GM12875 (cell line): ENCODE measurements around the gene RUNDC1.
"Not testable (repeated sequence)": the region's sequence is repeated elsewhere in the genome, so short reads cannot be mapped to it uniquely, and the experiment has no call there.

Experiments
- H3K4me3 ChIP-seq: one replicate; pipeline ENCODE4 v1.5.1; 2011; ENCODE audit warnings: low read depth, low read length, control low read depth
- TF ChIP-seq, protein P1 (sequence below): IDR thresholded peaks from 2 replicates; pipeline ENCODE4 v1.5.1; 2011; ENCODE audit warnings: low read depth, mild to moderate bottlenecking, control low read depth, inconsistent platforms, low read length, moderate library complexity, borderline replicate concordance; ENCODE audit not compliant: insufficient read depth

RUNDC1 gene

DNA sequence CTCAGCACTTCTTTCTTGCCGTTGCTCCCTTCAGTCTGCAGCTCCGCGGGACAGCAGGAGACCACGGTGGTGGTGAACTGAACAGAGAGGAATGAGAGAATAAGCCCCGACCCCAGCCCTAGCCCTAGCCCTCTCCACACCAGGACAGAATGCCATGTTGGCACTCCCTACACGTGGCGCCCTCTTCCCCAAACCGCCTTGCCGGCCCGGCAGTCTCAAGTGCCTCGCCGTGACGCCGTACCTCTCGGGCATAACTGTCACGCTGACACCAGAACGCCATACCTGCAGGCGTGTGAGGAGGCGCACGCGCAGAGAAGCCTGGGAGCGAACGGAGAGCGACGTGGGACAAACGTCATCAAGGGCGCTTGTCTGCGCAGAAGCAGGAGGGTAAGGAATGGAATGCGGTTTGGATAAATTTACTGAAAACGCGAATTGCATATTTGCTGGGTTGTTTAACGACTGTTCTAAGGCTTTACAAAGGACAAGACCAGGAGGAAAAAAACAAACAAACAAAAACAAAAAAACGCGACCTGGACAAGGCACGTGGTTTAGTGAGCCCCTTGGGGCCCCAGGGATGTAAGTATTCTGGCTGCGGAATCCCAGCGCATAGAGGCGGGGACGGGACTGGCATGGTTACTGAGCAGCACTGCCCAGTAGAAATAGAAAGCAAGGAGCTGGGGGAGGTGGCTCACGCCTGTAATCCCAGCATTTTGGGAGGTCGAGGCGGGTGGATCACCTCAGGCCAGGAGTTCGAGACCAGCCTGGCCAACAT, 16.0 kb upstream of the RUNDC1 start, which contains the start of gene AARSD1:
TSS of gene AARSD1 (minus strand) at position 294 of the 772 bp plus-strand sequence. CDS start at position 280, 14 bp downstream.
- TF ChIP-seq, protein P1, sequence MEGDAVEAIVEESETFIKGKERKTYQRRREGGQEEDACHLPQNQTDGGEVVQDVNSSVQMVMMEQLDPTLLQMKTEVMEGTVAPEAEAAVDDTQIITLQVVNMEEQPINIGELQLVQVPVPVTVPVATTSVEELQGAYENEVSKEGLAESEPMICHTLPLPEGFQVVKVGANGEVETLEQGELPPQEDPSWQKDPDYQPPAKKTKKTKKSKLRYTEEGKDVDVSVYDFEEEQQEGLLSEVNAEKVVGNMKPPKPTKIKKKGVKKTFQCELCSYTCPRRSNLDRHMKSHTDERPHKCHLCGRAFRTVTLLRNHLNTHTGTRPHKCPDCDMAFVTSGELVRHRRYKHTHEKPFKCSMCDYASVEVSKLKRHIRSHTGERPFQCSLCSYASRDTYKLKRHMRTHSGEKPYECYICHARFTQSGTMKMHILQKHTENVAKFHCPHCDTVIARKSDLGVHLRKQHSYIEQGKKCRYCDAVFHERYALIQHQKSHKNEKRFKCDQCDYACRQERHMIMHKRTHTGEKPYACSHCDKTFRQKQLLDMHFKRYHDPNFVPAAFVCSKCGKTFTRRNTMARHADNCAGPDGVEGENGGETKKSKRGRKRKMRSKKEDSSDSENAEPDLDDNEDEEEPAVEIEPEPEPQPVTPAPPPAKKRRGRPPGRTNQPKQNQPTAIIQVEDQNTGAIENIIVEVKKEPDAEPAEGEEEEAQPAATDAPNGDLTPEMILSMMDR, result no peak
- peak within 1 kb of the TSS; percentile 97 for H3K4me3 ChIP-seq

GRCh38 chr17:42967925-42968324, 12.4 kb upstream of the RUNDC1 start:
- no peak overlapping the region for H3K4me3 ChIP-seq
- TF ChIP-seq, protein P1, result no peak

- no peak overlapping the region for H3K4me3 ChIP-seq
- TF ChIP-seq, protein P1, result no peak
These were observed 11.3 kb upstream of the RUNDC1 start for GRCh38 chr17:42969001-42969581.

DNA sequence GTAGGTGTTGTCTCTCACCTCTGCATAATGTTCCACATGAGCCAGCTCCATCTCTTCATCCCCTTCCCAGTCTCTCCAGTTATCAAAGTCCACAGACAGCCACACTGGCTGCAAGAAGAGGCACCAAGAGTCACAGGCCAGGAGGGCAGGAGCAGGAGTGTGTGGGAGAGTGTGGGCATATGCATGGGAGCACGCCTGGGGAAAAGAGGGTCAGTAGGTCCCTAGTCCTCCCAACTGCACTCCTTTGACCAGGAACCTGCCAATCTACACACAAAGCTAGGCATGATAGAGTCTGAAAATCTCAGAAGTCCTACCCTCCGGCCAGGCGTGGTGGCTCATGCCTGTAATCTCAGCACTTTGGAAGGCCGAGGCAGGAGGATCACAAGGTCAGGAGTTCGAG, 8.8 kb upstream of the RUNDC1 start:
- TF ChIP-seq, protein P1, result no peak
- no peak overlapping the region for H3K4me3 ChIP-seq

- H3K4me3 ChIP-seq, result not testable (repeated sequence)
These were observed 7.0 kb upstream of the RUNDC1 start for GRCh38 chr17:42973323-42973722.

DNA sequence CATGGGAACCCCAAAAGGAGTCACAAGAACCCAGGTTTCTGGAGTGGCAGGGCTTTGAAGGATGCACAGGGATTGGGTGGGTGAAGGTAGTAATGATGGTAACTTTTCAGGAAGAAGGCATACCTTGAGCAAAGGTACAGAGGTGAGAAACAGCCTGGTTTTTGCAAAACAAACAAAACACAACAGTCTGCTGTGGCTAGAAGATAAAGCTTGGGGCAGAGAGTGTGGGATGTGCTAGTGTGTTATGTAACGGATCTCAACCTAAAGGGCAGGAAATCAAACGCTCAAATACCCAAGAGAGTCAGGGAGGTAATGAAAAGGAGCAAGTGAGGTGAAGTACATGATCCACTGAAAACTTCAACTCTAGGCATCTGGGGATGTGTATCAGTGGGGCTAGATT, 5.1 kb upstream of the RUNDC1 start:
- TF ChIP-seq, protein P1, result no peak
- no peak overlapping the region for H3K4me3 ChIP-seq

GRCh38 chr17:42975701-42976100, 4.7 kb upstream of the RUNDC1 start:
- not testable (repeated sequence) for H3K4me3 ChIP-seq

DNA sequence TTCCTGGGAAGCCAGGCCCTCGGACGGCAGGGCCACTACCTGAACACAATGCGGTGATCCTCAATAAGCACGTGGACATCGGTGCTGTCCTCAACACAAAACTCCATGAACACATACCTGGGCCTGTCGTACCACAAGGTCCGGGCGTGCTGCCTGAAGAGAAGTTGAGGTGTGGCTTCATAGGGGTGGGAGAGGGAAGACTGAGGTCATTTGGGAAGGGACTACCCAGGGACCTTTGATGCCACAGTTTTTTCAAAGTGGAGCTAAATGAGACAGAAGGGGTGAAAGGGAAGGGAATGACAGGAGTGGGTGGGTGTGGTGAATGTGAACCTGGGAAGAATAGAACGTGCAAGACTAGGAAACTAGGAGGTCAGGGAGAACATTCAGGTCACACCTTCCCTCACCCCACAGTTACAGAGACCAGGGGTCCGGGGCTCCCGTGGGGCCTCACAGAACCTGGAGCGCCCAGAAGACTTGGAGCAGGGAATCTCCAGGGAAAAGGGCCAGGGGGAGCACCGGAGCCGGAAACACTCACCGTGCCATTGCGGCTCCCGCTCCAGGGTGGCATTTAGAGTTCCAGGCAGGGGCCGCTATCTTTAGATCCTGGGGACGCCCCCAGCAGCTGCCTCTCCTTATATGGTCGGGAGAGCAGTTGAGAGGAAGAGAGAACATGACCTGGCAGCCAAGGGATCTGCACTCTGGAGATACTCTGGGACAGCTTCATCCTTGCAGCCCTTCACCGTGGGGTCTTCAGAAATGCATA, 673 bp upstream of the RUNDC1 start, which contains the start of gene PTGES3L:
TSS of gene PTGES3L (minus strand) at position 570 of the 763 bp plus-strand sequence. CDS start at position 543, 27 bp downstream.
- TF ChIP-seq, protein P1, result no peak
- peak within 1 kb of the TSS; percentile 82 for H3K4me3 ChIP-seq
